IMR-90 (cell line): ENCODE measurements around the gene VHLL. TPM values are rescaled to one million over a fixed set of nuclear protein-coding genes. Genes with fewer than 3 reads are reported as not detected.

Source experiments
- ATAC-seq: fragments of 200-7000 bp; cut with Tn5 transposase; 2 replicates; pipeline ENCODE4 v1.9.1; 2020; ENCODE audit warnings: low read depth, mild to moderate bottlenecking, moderate library complexity
- BruUV-seq: library from RNA; stranded (reverse); fragments of 400-500 nt; replicated peaks from 2 replicates; lab custom pipeline; 2021; lab: Mats Ljungman, UMichigan
- CTCF ChIA-PET: fragments of 300-600 bp; formaldehyde crosslinking; extraction: SDS; loops from one replicate; lab custom pipeline; 2021; ENCODE audit warnings: antibody characterized with exemption; lab: Yijun Ruan, JAX
- POLR2A ChIA-PET: fragments of 300-600 bp; sonication (Branson Sonifier 250); formaldehyde crosslinking; loops from one replicate; lab custom pipeline; 2022; ENCODE audit warnings: antibody characterized with exemption; ENCODE audit not compliant: unreplicated experiment; lab: Charles Lee
- DNase-seq: peaks from one replicate; pipeline ENCODE4 v3.0.0; 2013
- H2AFZ ChIP-seq: replicated peaks from 2 replicates; pipeline ENCODE3; 2013; ENCODE audit warnings: low read length, mild to moderate bottlenecking; ENCODE audit not compliant: poor library complexity
- H2AK5ac ChIP-seq: 2 replicates; pipeline ENCODE4 v1.6.1; 2013; ENCODE audit warnings: low read depth, low read length, inconsistent platforms
- H2AK9ac ChIP-seq: replicated peaks from 2 replicates; pipeline ENCODE3; 2013; ENCODE audit warnings: mild to moderate bottlenecking, low read depth, low read length, moderate library complexity; ENCODE audit not compliant: poor library complexity
- H2BK120ac ChIP-seq: 2 replicates; pipeline ENCODE4 v1.6.1; 2013; ENCODE audit warnings: low read depth, low read length, inconsistent platforms
- H2BK15ac ChIP-seq: 3 replicates; pipeline ENCODE4 v1.6.1; 2013; ENCODE audit warnings: low read depth, low read length, inconsistent platforms
- H2BK20ac ChIP-seq: 2 replicates; pipeline ENCODE4 v1.6.1; 2013; ENCODE audit warnings: low read depth, mild to moderate bottlenecking, inconsistent platforms, low read length, moderate library complexity
- H2BK5ac ChIP-seq: 2 replicates; pipeline ENCODE4 v1.6.1; 2013; ENCODE audit warnings: mild to moderate bottlenecking, low read depth, low read length, inconsistent platforms; ENCODE audit not compliant: poor library complexity, severe bottlenecking
- H3K14ac ChIP-seq: replicated peaks from 2 replicates; pipeline ENCODE4 v1.6.1; 2013; ENCODE audit warnings: low read depth, low read length, inconsistent platforms
- H3K18ac ChIP-seq: 2 replicates; pipeline ENCODE4 v1.6.1; 2013; ENCODE audit warnings: low read depth, low read length, control low read depth
- H3K23ac ChIP-seq: 2 replicates; pipeline ENCODE4 v1.6.1; 2013; ENCODE audit warnings: low read depth, low read length, inconsistent platforms
- H3K27ac ChIP-seq: 2 replicates; pipeline ENCODE4 v1.5.1; 2013; ENCODE audit warnings: mild to moderate bottlenecking, control low read depth, low read length; ENCODE audit not compliant: insufficient read depth
- H3K27me3 ChIP-seq: 2 replicates; pipeline ENCODE4 v1.6.1; 2013; ENCODE audit warnings: low read length; ENCODE audit not compliant: control insufficient read depth, insufficient read depth
- H3K36me3 ChIP-seq: 2 replicates; pipeline ENCODE4 v1.6.1; 2013; ENCODE audit warnings: low read length, mixed read lengths; ENCODE audit not compliant: control insufficient read depth, insufficient read depth
- H3K4ac ChIP-seq: 2 replicates; pipeline ENCODE4 v1.6.1; 2013; ENCODE audit warnings: low read depth, low read length, inconsistent platforms
- H3K4me1 ChIP-seq: 2 replicates; pipeline ENCODE4 v1.6.1; 2013; ENCODE audit warnings: low read length, mixed read lengths; ENCODE audit not compliant: control insufficient read depth, insufficient read depth
- H3K4me2 ChIP-seq: 2 replicates; pipeline ENCODE4 v1.6.1; 2013; ENCODE audit warnings: low read depth, mild to moderate bottlenecking, control low read depth, low read length, moderate library complexity
- H3K4me3 ChIP-seq: 2 replicates; pipeline ENCODE4 v1.5.1; 2013; ENCODE audit warnings: low read depth, mild to moderate bottlenecking, control low read depth, low read length, moderate library complexity; ENCODE audit not compliant: insufficient read depth
- H3K56ac ChIP-seq: 2 replicates; pipeline ENCODE4 v1.6.1; 2013; ENCODE audit warnings: low read length, inconsistent platforms; ENCODE audit not compliant: insufficient read depth; ENCODE audit errors: extremely low read depth
- H3K79me1 ChIP-seq, 2 experiments: 2 replicates each; pipeline ENCODE4 v1.6.1; 2013; ENCODE audit warnings: low read length in 2 of 2, inconsistent platforms in 1 of 2, low read depth in 1 of 2
- H3K9ac ChIP-seq: 2 replicates; pipeline ENCODE4 v1.6.1; 2013; ENCODE audit warnings: low read depth, low read length, control low read depth
- H3K9me1 ChIP-seq: 2 replicates; pipeline ENCODE4 v1.6.1; 2013; ENCODE audit warnings: low read length, inconsistent platforms; ENCODE audit not compliant: insufficient read depth
- H3K9me3 ChIP-seq: 2 replicates; pipeline ENCODE4 v1.6.1; 2013; ENCODE audit warnings: low read length; ENCODE audit not compliant: control insufficient read depth, insufficient read depth
- H4K20me1 ChIP-seq: 2 replicates; pipeline ENCODE4 v1.6.1; 2013; ENCODE audit warnings: low read length, inconsistent platforms; ENCODE audit not compliant: insufficient read depth
- H4K5ac ChIP-seq: 2 replicates; pipeline ENCODE4 v1.6.1; 2013; ENCODE audit warnings: mild to moderate bottlenecking, low read depth, low read length, control low read depth
- H4K8ac ChIP-seq, 2 experiments: 2 replicates each; pipeline ENCODE4 v1.6.1; 2013; ENCODE audit warnings: low read depth in 2 of 2, low read length in 2 of 2, control low read depth in 1 of 2, inconsistent platforms in 1 of 2
- H4K91ac ChIP-seq: 2 replicates; pipeline ENCODE4 v1.6.1; 2013; ENCODE audit warnings: low read depth, low read length, inconsistent platforms; ENCODE audit not compliant: insufficient read depth
- BHLHE40 ChIP-seq: fragments of 150-350 bp; IDR thresholded peaks from 2 replicates; pipeline ENCODE4 v1.6.1; 2016; ENCODE audit warnings: mild to moderate bottlenecking, low read depth, low read length
- CEBPB ChIP-seq: IDR thresholded peaks from 2 replicates; pipeline ENCODE4 v1.6.1; 2012; ENCODE audit warnings: low read depth, low read length, improper control_type of control experiment
- CHD1 ChIP-seq: IDR thresholded peaks from 2 replicates; pipeline ENCODE4 v1.6.1; 2012; ENCODE audit warnings: low read depth, low read length, improper control_type of control experiment
- FOS ChIP-seq: fragments of 150-350 bp; IDR thresholded peaks from 2 replicates; pipeline ENCODE4 v1.6.1; 2016; ENCODE audit warnings: low read depth, low read length
- MAFK ChIP-seq: IDR thresholded peaks from 2 replicates; pipeline ENCODE4 v1.6.1; 2012; ENCODE audit warnings: low read depth, low read length, improper control_type of control experiment
- MAZ ChIP-seq: IDR thresholded peaks from 2 replicates; pipeline ENCODE4 v1.6.1; 2012; ENCODE audit warnings: low read depth, mild to moderate bottlenecking, low read length, improper control_type of control experiment, moderate library complexity, borderline replicate concordance
- MXI1 ChIP-seq: IDR thresholded peaks from 2 replicates; pipeline ENCODE4 v1.6.1; 2012; ENCODE audit warnings: low read depth, mild to moderate bottlenecking, low read length, moderate library complexity, borderline replicate concordance
- NFE2L2 ChIP-seq: fragments of 150-350 bp; IDR thresholded peaks from 2 replicates; pipeline ENCODE4 v1.6.1; 2016; ENCODE audit warnings: low read depth, mild to moderate bottlenecking, low read length
- POLR2A ChIP-seq: IDR thresholded peaks from 2 replicates; pipeline ENCODE4 v1.6.1; 2012; ENCODE audit warnings: mild to moderate bottlenecking, low read depth, low read length
- RAD21 ChIP-seq: IDR thresholded peaks from 2 replicates; pipeline ENCODE4 v1.6.1; 2012; ENCODE audit warnings: low read length, improper control_type of control experiment
- RCOR1 ChIP-seq: IDR thresholded peaks from 2 replicates; pipeline ENCODE4 v1.6.1; 2012; ENCODE audit warnings: mild to moderate bottlenecking, low read length, improper control_type of control experiment; ENCODE audit not compliant: insufficient replicate concordance
- RFX5 ChIP-seq: IDR thresholded peaks from 2 replicates; pipeline ENCODE4 v1.8.0; 2012; ENCODE audit warnings: low read depth, mild to moderate bottlenecking, low read length, moderate library complexity
- SMC3 ChIP-seq: fragments of 150-350 bp; IDR thresholded peaks from 2 replicates; pipeline ENCODE4 v1.6.1; 2016; ENCODE audit warnings: low read depth, mild to moderate bottlenecking, antibody characterized with exemption, low read length, moderate library complexity
- WGBS, 2 experiments: methylation state at CpG; one replicate each; pipeline versions ENCODE4 v1.1.5 to v1.1.7; 2013; ENCODE audit warnings: missing lambda C conversion rate in 2 of 2; ENCODE audit not compliant: insufficient read length in 1 of 2; ENCODE audit errors: extremely low coverage in 2 of 2; 5-methylcytosine and 5-hydroxymethylcytosine counted together
- dilution Hi-C: fragments of 300-500 bp; cut with HindIII; formaldehyde crosslinking; loops from one replicate; pipeline ENCODE4 v1.14.3; 2018; ENCODE audit warnings: low sequenced_read_pairs; ENCODE audit not compliant: unreplicated experiment
- in situ Hi-C: fragments of 300-500 bp; cut with MboI; formaldehyde crosslinking; loops from 3 replicates; pipeline ENCODE4 v1.14.3; 2019; ENCODE audit warnings: low sequenced_read_pairs, inconsistent platforms, mixed read lengths
- intact Hi-C: fragments of 100-400 bp; cut with micrococcal nuclease; formaldehyde crosslinking; loops from 2 replicates; pipeline ENCODE4 v1.10.0; 2022
- polyA plus RNA-seq, 3 experiments: library from polyadenylated mRNA; depleted of rRNA; stranded (reverse); fragments of >200 nt; gene quantifications; 2 replicates each; pipeline ENCODE4 v1.2.3, GENCODE V29; 2012; ENCODE audit warnings: low replicate concordance in 1 of 3
- total RNA-seq: library from RNA; depleted of rRNA; stranded (reverse); fragments of >200 nt; gene quantifications from 2 replicates; pipeline ENCODE4 v1.2.3, GENCODE V29; 2012
- TF ChIP-seq, protein P1 (sequence below): conservative IDR thresholded peaks from 2 replicates; pipeline ENCODE4 v1.5.1; 2012; ENCODE audit warnings: mild to moderate bottlenecking, low read depth, low read length, improper control_type of control experiment
- TF ChIP-seq, protein P2 (sequence below): fragments of 150-350 bp; IDR thresholded peaks from 2 replicates; pipeline ENCODE4 v1.6.1; 2017; ENCODE audit warnings: mild to moderate bottlenecking, antibody characterized with exemption, low read length, low read depth
- TF ChIP-seq, protein P3 (sequence below): fragments of 150-350 bp; IDR thresholded peaks from 2 replicates; pipeline ENCODE4 v1.6.1; 2016; ENCODE audit warnings: low read depth, mild to moderate bottlenecking, low read length, moderate library complexity, borderline replicate concordance

Gene VHLL
- total and polyA plus RNA-seq, 2 of the 4 experiments (the other 2 are of a cell fraction): not detected

DNA sequence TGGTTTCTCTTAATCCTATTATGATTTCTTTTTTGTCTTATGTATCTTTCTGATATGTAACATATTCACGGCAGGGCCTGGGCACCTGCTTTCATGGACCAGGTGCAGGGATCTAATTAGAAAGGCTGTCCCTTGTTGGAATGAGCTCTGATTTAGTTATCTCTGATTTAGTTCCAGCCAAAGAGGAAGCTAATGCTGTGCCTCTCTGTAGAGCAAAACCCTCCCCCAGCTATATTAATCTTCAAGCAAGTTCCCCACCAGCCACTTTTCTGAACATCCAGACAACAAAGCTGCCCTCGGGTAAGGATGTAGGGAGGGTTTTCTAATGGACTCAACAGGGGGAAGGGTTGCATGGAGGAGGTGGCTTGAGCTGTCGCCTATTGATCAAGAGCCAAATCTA, 45.3 kb upstream of the VHLL start:
- H3K9ac ChIP-seq: no peak overlapping the region
- dilution Hi-C loops (no loop called here), in situ Hi-C loops (no loop called here), intact Hi-C loops (no loop called here)
- no peak for DNase-seq
- no peak overlapping the region for H3K4me2 ChIP-seq
- no peaks in the 10 kb centered on the region for H4K20me1 ChIP-seq
- no peak overlapping the region for H2BK5ac ChIP-seq
- H3K56ac ChIP-seq: no peak overlapping the region
- no peak overlapping the region for H4K5ac ChIP-seq
- no peak overlapping the region for H3K27ac ChIP-seq
- H3K18ac ChIP-seq: no peak overlapping the region
- peaks cover 32% of the 10 kb centered on the region for H3K27me3 ChIP-seq
- no peak overlapping the region for H2BK15ac ChIP-seq
- no peak for ATAC-seq
- no peak overlapping the region for H3K14ac ChIP-seq
- no peaks in the 10 kb centered on the region for H3K36me3 ChIP-seq
- no peak overlapping the region for H4K8ac ChIP-seq
- H3K4me1 ChIP-seq: 0 out of 2 replicates have a peak, but pooled peaks cover 2% of the 10 kb centered on the region
- WGBS, 2 experiments: no CpG with 5 or more reads among the region's 3 CpGs
- no peaks in the 10 kb centered on the region for H3K79me1 ChIP-seq
- no TSS peak for BruUV-seq
- H2AK5ac ChIP-seq: no peak overlapping the region
- no peak overlapping the region for H2AK9ac ChIP-seq
- POLR2A ChIA-PET: no interaction called here
- no peak overlapping the region for H2BK120ac ChIP-seq
- no peak overlapping the region for H2AFZ ChIP-seq
- no peak for TF ChIP-seq CEBPB
- TF ChIP-seq MXI1: no peak
- TF ChIP-seq RCOR1: no peak
- no peak for TF ChIP-seq CHD1
- TF ChIP-seq, protein P1, sequence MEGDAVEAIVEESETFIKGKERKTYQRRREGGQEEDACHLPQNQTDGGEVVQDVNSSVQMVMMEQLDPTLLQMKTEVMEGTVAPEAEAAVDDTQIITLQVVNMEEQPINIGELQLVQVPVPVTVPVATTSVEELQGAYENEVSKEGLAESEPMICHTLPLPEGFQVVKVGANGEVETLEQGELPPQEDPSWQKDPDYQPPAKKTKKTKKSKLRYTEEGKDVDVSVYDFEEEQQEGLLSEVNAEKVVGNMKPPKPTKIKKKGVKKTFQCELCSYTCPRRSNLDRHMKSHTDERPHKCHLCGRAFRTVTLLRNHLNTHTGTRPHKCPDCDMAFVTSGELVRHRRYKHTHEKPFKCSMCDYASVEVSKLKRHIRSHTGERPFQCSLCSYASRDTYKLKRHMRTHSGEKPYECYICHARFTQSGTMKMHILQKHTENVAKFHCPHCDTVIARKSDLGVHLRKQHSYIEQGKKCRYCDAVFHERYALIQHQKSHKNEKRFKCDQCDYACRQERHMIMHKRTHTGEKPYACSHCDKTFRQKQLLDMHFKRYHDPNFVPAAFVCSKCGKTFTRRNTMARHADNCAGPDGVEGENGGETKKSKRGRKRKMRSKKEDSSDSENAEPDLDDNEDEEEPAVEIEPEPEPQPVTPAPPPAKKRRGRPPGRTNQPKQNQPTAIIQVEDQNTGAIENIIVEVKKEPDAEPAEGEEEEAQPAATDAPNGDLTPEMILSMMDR: no peak
- no peak for TF ChIP-seq POLR2A
- no peak for TF ChIP-seq RAD21
- no peak for TF ChIP-seq MAFK
- TF ChIP-seq RFX5: no peak
- TF ChIP-seq MAZ: no peak
- TF ChIP-seq NFE2L2: no peak
- TF ChIP-seq SMC3: no peak
- no peak for TF ChIP-seq FOS
- no peak for TF ChIP-seq BHLHE40
- TF ChIP-seq, protein P2, sequence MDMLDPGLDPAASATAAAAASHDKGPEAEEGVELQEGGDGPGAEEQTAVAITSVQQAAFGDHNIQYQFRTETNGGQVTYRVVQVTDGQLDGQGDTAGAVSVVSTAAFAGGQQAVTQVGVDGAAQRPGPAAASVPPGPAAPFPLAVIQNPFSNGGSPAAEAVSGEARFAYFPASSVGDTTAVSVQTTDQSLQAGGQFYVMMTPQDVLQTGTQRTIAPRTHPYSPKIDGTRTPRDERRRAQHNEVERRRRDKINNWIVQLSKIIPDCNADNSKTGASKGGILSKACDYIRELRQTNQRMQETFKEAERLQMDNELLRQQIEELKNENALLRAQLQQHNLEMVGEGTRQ: no peak
- TF ChIP-seq, protein P3, sequence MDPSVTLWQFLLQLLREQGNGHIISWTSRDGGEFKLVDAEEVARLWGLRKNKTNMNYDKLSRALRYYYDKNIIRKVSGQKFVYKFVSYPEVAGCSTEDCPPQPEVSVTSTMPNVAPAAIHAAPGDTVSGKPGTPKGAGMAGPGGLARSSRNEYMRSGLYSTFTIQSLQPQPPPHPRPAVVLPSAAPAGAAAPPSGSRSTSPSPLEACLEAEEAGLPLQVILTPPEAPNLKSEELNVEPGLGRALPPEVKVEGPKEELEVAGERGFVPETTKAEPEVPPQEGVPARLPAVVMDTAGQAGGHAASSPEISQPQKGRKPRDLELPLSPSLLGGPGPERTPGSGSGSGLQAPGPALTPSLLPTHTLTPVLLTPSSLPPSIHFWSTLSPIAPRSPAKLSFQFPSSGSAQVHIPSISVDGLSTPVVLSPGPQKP: no peak
- no peaks in the 10 kb centered on the region for H3K9me3 ChIP-seq
- no peak overlapping the region for H2BK20ac ChIP-seq
- H3K4ac ChIP-seq: no peak overlapping the region
- H3K9me1 ChIP-seq: 0 out of 2 replicates have a peak, but pooled peaks cover 4% of the 10 kb centered on the region
- CTCF ChIA-PET: interaction anchor here (0.6 kb wide), 1 partner anchor 41 kb away, joined by 3 read pairs; no protein-coding TSS in a partner anchor
- no peak overlapping the region for H3K4me3 ChIP-seq
- no peak overlapping the region for H3K23ac ChIP-seq
- H4K91ac ChIP-seq: no peak overlapping the region
